OCI-LY3 (cell line): Measurements from ENCODE around the gene ZBTB24.

Experiments used
- EZH2phosphoT487 ChIP-seq: fragments of 200-600 bp; shearing (Covaris generic); IDR thresholded peaks from 2 replicates; pipeline ENCODE4 v1.6.1; 2018; ENCODE audit warnings: antibody characterized with exemption, mixed run types, low read depth
- TF ChIP-seq, protein P1 (sequence below): fragments of 200-600, 300-600 bp; sonication (generic); IDR thresholded peaks from 2 replicates; pipeline ENCODE4 v1.5.1; 2014; ENCODE audit warnings: antibody characterized with exemption, low read length, low read depth

DNA sequence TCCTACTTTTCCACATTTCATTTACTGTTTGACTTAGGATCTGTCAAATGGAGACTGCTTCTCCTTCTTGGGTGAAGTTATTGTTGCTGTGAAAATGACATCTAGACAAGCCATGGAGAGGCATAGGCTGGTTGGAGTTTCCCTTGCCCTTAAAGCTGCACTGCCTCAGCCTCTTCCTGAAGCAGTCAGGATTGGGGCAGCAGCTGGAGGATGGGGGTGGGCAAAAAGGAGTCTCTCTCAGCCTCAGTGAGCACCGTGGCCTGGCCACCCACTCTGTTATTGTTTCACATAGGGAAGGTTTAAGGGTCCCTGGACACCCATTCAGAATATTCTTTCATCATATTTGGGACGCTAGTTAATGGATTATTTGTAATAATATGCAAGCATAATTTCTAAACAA lies 7.7 kb upstream of the ZBTB24 start:
- TF ChIP-seq, protein P1, sequence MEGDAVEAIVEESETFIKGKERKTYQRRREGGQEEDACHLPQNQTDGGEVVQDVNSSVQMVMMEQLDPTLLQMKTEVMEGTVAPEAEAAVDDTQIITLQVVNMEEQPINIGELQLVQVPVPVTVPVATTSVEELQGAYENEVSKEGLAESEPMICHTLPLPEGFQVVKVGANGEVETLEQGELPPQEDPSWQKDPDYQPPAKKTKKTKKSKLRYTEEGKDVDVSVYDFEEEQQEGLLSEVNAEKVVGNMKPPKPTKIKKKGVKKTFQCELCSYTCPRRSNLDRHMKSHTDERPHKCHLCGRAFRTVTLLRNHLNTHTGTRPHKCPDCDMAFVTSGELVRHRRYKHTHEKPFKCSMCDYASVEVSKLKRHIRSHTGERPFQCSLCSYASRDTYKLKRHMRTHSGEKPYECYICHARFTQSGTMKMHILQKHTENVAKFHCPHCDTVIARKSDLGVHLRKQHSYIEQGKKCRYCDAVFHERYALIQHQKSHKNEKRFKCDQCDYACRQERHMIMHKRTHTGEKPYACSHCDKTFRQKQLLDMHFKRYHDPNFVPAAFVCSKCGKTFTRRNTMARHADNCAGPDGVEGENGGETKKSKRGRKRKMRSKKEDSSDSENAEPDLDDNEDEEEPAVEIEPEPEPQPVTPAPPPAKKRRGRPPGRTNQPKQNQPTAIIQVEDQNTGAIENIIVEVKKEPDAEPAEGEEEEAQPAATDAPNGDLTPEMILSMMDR = no peak
- TF ChIP-seq EZH2phosphoT487 = no peak
